ENCODE data around the gene DHCR24.

- TF ChIP-seq CTCF (conservative IDR thresholded peaks at IDR 0.05; ENCODE audit: low read length): no peak
- TF ChIP-seq EZH2phosphoT487 (IDR thresholded peaks at IDR 0.05; ENCODE audit: borderline replicate concordance): no peak
These were observed 42.7 kb upstream of the DHCR24 start for GRCh38 chr1:54929700-54930099.

Data from Loucy (cell line).